Lower lobe of right lung (tissue), 2 donors: ENCODE results near the gene RPP30. TPM values are rescaled to one million over a fixed set of nuclear protein-coding genes. Genes with fewer than 3 reads are reported as not detected.

Source experiments
- ATAC-seq, 2 donors: fragments of 200-7000 bp; cut with Tn5 transposase; one replicate each; pipeline ENCODE4 v1.9.1; 2020 to 2022; ENCODE audit warnings: mild to moderate bottlenecking in 2 of 2, moderate library complexity in 2 of 2
- DNase-seq: peaks from one replicate; pipeline ENCODE4 v3.0.0-alpha.2; 2020
- H3K27ac ChIP-seq: fragments of 200-600 bp; one replicate; pipeline ENCODE4 v1.8.0; 2022
- H3K27me3 ChIP-seq: fragments of 200-600 bp; one replicate; pipeline ENCODE4 v1.8.0; 2022; ENCODE audit warnings: low read depth
- H3K36me3 ChIP-seq: fragments of 200-600 bp; one replicate; pipeline ENCODE4 v1.8.0; 2022; ENCODE audit warnings: mild to moderate bottlenecking
- H3K4me1 ChIP-seq: fragments of 200-600 bp; one replicate; pipeline ENCODE4 v1.8.0; 2022
- H3K4me3 ChIP-seq: fragments of 200-600 bp; one replicate; pipeline ENCODE4 v1.8.0; 2022; ENCODE audit warnings: mild to moderate bottlenecking
- H3K9me3 ChIP-seq: fragments of 200-600 bp; one replicate; pipeline ENCODE4 v1.8.0; 2022
- CTCF ChIP-seq: fragments of 200-600 bp; IDR thresholded peaks from one replicate; pipeline ENCODE4 v1.8.0; 2022; ENCODE audit warnings: antibody characterized with exemption, mild to moderate bottlenecking
- intact Hi-C: fragments of 100-400 bp; cut with DNase I; formaldehyde crosslinking; loops from one replicate; pipeline ENCODE4 v1.11.0; 2022
- total RNA-seq: library from RNA; stranded (reverse); fragmentation: NEBNext Ultra II Directional; extraction: Animal tissue kit (Norgen Biotek cat#: 25700); gene quantifications from one replicate; pipeline ENCODE4 v1.2.1, GENCODE V29; 2021
- donor health status: DM: no; HTN: yes; CAD: no; lungs with severe emphysema.

Gene RPP30
- total RNA-seq, 1 donor from 2014 or later = 28.2 TPM

- intact Hi-C loops = no loop called here
- DNase-seq (no peak), ATAC-seq (no peak)
- no peaks in the 10 kb centered on the region for H3K9me3 ChIP-seq
- H3K27me3 ChIP-seq = no peaks in the 10 kb centered on the region
- H3K4me1 ChIP-seq = peaks cover 7% of the 10 kb centered on the region
- H3K27ac ChIP-seq = no peak overlapping the region
- no peak for TF ChIP-seq CTCF
- H3K36me3 ChIP-seq = no peaks in the 10 kb centered on the region
- no peak overlapping the region for H3K4me3 ChIP-seq
Observed at GRCh38 chr10:90913774-90914420, 42.1 kb downstream of the RPP30 start.

- Histone ChIP-seq H3K36me3 (no peaks in the 10 kb centered on the region), H3K4me1 (peaks cover 7% of the 10 kb centered on the region), H3K4me3 (no peak overlapping the region), H3K27me3 (peaks cover 3% of the 10 kb centered on the region), H3K9me3 (no peaks in the 10 kb centered on the region), H3K27ac (no peak overlapping the region)
- no peak for DNase-seq
- ATAC-seq = no peak
- no peak for TF ChIP-seq CTCF
- intact Hi-C loops = no loop called here
Observed at GRCh38 chr10:90914992-90915765, 43.4 kb downstream of the RPP30 start.

- Histone ChIP-seq H3K36me3 (no peaks in the 10 kb centered on the region), H3K27me3 (peaks cover 5% of the 10 kb centered on the region), H3K9me3 (no peaks in the 10 kb centered on the region), H3K4me1 (peaks cover 7% of the 10 kb centered on the region), H3K27ac (no peak overlapping the region), H3K4me3 (no peak overlapping the region)
- TF ChIP-seq CTCF = no peak
- intact Hi-C loops = no loop called here
- DNase-seq = no peak
- no peak for ATAC-seq
Observed at GRCh38 chr10:90915766-90916075, 43.9 kb downstream of the RPP30 start.

- H3K4me1 ChIP-seq = peaks cover 6% of the 10 kb centered on the region
- peaks cover 5% of the 10 kb centered on the region for H3K27me3 ChIP-seq
- ATAC-seq (no peak), DNase-seq (no peak)
- no peak for TF ChIP-seq CTCF
- intact Hi-C loops = no loop called here
- no peak overlapping the region for H3K27ac ChIP-seq
- H3K4me3 ChIP-seq = no peak overlapping the region
- no peaks in the 10 kb centered on the region for H3K9me3 ChIP-seq
- no peaks in the 10 kb centered on the region for H3K36me3 ChIP-seq
Observed at GRCh38 chr10:90916392-90917237, 44.8 kb downstream of the RPP30 start.

GRCh38 chr10:90917238-90917967, 45.6 kb downstream of the RPP30 start:
- TF ChIP-seq CTCF = no peak
- DNase-seq = no peak
- H3K27ac ChIP-seq = no peak overlapping the region
- no peaks in the 10 kb centered on the region for H3K4me1 ChIP-seq
- intact Hi-C loops = no loop called here
- ATAC-seq = no peak
- H3K9me3 ChIP-seq = no peaks in the 10 kb centered on the region
- peaks cover 5% of the 10 kb centered on the region for H3K27me3 ChIP-seq
- H3K36me3 ChIP-seq = no peaks in the 10 kb centered on the region
- no peak overlapping the region for H3K4me3 ChIP-seq
